Measurements from ENCODE around the gene METTL16. TPM values are rescaled to one million over a fixed set of nuclear protein-coding genes. Genes with fewer than 3 reads are reported as not detected.
A peak's percentile ranks its signal among the peaks of the same experiment; 100 is the strongest.
"Not testable (repeated sequence)": the region's sequence is repeated elsewhere in the genome, so short reads cannot be mapped to it uniquely, and the experiment has no call there.

METTL16 gene
- polyA plus RNA-seq, 3 donors = 33.8 to 38.2 (median 35.3) TPM

DNA sequence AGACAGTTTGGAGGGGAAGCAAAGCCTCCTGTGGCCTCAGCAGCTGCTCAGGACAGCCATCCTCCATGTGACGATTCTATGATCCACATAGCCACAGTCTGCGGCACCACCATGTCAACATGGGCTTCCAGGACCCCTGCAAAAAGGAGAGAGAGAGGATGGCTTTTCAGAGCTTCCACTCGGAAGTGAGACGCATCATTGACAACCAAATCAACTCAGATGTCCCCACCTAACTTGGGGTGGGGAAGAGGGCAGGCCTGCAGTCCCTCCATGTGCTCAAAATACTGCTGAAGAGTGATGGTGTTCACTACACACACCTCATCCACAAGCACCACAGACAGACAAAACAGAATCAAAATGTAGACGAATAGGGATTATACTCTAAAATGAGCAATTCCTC lies 5.9 kb upstream of the METTL16 start:
- no peak for DNase-seq (ENCODE audit: extremely low read depth in 1 of 11, low read depth in 9 of 11, low spot score in 4 of 11)

DNA sequence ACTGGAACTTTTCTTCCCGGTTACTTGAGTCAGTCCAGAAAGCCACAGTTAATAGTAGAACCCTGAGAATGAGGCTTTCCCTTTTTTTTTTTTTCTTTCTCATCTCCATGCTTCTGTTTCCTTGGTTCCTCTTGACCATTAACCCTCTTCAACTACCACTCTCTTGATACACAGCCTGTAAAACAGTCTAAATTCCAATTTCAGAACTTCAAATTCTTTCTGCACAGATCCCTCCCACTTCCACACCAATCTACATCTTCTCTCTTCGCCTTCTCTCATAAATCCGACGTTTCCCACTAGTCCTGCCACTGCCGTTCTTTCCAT lies 588 bp downstream of the METTL16 start:
- peak in 1 of 11 donors; percentile 10 for DNase-seq (ENCODE audit: extremely low read depth in 1 of 11, low read depth in 9 of 11, low spot score in 4 of 11)

DNA sequence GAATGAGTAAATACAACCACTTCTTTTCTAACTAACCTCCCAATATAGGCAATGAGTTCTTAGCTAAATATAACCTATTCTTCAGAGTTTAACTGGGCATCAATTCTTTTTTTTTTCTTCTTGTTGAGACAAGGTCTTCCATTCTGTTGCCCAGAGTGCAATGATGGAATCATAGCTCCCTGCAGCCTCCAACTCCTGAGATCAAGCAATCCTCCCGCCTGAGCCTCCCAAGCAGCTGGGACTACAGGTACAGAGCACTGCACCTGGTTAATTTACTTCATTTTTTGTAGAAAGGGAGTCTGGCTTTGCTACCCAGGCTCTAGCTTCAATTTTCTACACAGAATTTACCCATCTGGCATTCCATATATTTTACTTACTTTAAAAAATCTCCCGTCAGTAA lies 1.1 kb downstream of the METTL16 start:
- no peak for DNase-seq (ENCODE audit: extremely low read depth in 1 of 11, low read depth in 9 of 11, low spot score in 4 of 11)

DNA sequence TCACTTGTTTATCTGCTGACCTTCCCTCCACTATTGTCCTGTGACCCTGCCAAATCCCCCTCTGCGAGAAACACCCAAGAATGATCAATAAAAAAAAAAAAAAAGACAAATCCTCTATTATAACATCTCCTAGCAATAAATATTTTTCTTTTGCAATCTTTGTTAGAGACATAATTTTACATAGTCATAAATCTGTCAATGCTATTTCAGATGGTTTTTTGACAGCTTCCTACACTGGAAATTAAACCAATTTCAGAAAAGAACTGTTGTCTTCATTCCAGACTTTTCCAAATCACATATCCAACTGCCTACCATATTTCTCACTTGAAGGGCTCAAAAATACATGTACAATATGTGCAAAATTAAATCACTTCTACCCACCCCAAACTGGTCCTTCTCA lies 3.7 kb downstream of the METTL16 start:
- no peak for DNase-seq (ENCODE audit: extremely low read depth in 1 of 11, low read depth in 9 of 11, low spot score in 4 of 11)

DNA sequence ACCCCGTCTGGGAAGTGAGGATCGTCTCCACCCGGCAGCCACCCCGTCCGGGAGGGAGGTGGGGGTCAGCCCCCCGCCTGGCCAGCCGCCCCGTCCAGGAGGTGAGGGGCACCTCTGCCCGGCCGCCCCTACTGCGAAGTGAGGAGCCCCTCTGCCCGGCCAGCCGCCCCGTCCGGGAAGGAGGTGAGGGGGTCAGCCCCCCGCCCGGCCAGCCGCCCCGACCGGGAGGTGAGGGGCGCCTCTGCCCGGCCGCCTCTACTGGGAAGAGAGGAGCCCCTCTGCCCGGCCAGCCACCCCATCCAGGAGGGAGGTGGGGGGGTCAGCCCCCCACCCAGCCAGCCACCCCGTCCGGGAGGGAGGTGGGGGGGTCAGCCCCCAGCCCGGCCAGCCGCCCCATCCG lies 4.7 kb downstream of the METTL16 start:
- DNase-seq (ENCODE audit: extremely low read depth in 1 of 11, low read depth in 9 of 11, low spot score in 4 of 11) = not testable (repeated sequence)

DNA sequence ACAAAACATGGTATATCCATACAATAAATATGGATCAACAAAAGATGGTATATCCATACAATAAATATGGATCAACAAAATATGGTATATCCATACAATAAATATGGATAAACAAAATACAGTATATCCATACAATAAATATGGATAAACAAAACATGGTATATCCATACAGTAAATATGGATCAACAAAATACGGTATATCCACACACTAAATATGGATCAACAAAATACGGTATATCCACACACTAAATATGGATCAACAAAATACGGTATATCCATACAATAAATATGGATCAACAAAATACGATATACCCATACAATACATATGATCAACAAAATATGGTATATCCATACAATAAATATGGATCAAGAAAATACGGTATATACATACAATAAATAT lies 8.1 kb downstream of the METTL16 start:
- DNase-seq (ENCODE audit: extremely low read depth in 1 of 11, low read depth in 9 of 11, low spot score in 4 of 11) = no peak

DNA sequence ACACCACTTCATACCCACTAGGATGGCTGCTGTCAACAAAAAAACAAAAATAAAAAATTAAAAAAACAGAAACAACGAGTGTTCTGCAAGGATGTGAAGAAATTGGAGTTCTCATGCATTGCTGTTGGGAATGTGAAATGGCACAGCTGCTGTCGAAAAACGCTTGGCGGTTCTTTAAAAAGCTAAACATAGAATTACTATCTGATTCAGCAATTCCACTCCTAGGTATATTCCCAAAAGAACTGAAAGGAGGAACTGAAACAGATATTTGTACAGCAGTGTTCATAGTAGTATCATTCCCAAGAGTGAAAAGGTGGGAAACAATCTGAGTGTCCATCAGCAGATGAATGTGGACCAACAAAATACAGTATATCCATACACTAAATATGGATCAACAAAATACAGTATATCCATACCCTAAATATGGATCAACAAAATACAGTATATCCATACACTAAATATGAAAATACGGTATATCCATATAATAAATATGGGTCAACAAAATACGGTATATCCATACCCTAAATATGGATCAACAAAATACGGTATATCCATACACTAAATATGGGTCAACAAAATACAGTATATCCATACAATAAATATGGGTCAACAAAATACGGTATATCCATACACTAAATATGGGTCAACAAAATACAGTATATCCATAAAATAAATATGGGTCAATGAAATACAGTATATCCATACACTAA lies 8.7 kb downstream of the METTL16 start:
- no peak for DNase-seq (ENCODE audit: extremely low read depth in 1 of 11, low read depth in 9 of 11, low spot score in 4 of 11)

DNA sequence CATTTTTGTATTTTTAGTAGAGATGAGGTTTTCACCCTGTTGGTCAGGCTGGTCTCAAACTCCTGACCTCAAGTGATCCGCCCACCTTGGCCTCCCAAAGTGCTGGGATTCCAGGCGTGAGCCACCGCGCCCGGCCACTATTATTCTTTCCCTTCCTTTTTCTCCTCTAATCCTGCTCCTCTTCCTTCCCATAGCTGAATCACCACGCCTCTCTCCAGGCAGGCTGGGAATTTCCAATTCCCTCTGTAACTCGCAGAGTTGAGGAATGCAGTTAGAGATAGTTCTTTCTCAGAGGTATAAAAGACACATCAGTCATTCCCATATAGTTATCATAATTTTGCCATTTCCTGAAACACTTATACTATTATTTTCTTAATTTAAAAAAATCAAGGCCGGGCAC lies 11.2 kb downstream of the METTL16 start:
- no peak for DNase-seq (ENCODE audit: extremely low read depth in 1 of 11, low read depth in 9 of 11, low spot score in 4 of 11)

DNA sequence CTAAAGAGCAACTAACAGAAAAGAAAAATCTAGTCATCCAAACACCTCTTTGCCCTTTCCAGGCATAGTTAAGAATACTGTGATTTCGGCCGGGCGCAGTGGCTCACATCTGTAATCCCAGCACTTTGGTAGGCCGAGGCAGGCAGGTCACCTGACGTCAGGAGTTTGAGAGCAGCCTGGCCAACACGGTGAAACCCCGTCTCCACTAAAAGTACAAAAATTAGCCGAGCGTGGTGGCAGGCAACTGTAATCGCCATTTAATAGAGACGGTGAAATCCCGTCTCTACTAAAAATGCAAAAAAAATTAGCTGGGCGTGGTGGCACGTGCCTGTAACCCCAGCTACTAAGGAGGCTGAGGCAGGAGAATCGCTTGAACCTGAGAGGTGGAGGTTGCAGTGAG lies 22.4 kb downstream of the METTL16 start:
- not testable (repeated sequence) for DNase-seq (ENCODE audit: extremely low read depth in 1 of 11, low read depth in 9 of 11, low spot score in 4 of 11)

DNA sequence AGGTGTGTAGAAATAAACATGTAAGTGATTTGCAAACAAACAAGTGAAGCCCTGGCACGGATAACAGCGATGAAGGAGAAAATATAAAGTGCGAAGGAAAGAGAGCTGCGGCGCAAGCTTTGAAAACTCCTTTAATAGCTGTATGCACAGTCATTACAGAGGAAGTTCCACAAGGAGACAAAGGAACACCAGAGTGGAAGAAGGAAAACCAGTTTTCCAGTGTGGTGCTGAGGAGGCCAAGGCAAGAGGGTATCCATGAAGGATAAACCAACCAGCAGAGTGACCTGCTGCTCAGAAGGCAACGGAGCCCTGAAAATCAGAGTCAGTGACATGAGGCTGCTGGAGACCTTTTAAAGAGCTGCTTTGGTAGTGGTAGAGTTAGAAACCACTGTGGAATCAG lies 24.4 kb downstream of the METTL16 start:
- DNase-seq (ENCODE audit: extremely low read depth in 1 of 11, low read depth in 9 of 11, low spot score in 4 of 11) = no peak

DNA sequence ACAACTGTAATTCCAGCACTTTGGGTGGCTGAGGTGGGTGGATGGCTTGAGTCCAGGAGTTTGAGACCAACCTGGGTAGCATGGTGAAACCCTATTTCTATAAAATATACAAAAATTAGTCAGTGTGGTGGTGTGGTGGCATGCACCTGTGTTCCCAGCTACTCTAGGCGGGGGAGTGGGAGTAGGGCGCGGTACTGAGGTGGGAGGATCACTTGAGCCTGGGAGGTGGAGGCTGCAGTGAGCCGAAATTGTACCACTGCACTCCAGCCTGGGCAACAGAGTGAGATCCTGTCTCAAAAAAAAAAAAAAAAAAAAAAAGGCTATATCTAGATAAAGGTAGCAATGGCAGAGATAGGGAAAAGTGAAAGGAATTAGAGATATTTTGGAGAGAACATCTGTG lies 25.0 kb downstream of the METTL16 start:
- DNase-seq (ENCODE audit: extremely low read depth in 1 of 11, low read depth in 9 of 11, low spot score in 4 of 11) = not testable (repeated sequence)

DNA sequence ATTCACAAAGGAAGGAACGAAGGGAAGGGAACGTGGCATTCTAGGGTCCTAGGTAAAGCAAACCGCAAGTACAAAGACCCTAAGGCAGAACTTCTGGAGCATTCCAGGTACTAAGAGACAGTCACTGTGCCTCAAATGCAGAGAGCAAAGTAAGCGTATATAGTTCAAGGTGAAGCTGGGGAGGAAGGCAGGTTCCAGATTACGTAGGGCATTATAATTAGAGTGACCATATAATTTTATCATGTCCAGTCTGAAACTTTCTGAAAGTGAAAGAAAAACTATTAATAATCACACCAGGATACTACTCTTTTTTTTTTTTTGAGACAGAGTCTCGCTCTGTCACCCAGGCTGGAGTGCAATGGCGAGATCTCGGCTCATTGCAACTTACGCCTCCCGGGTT lies 25.7 kb downstream of the METTL16 start:
- no peak for DNase-seq (ENCODE audit: extremely low read depth in 1 of 11, low read depth in 9 of 11, low spot score in 4 of 11)

DNA sequence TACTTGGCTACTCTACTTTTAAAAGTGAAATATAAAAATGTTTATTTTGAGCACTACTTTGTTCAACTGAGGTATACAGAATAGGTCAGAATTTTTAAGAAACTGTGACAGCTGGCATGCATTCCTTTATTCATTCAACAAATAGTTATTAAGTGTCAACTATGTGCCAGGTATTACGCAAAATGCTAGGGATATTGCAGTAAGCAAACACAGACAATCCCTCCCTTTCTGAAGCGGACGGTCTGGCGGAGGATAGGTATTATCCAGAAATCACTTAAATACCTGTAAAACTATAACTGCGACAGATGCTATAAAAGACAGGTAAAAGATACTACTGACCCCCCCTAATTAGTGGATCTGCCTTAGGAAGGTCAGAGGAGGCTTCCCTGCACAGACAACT lies 26.1 kb downstream of the METTL16 start:
- DNase-seq (ENCODE audit: extremely low read depth in 1 of 11, low read depth in 9 of 11, low spot score in 4 of 11) = no peak

DNA sequence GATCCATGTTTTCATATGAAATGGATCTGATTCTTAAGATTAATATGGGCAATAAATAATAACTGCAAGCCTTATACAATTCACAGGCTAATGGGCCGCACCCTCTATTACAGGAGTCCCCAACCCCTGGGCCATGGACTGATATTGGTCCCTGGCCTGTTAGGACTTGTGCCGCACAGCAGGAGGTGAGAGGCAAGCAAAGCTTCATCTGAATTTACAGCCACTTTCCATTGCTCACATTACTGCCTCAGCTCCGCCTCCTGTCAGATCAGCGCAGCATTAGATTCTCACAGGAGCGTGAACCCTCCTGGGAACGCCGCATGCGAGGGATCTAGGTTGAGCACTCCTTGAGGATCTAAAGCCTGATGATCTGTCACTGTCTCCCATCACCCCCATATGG lies 26.8 kb downstream of the METTL16 start:
- no peak for DNase-seq (ENCODE audit: extremely low read depth in 1 of 11, low read depth in 9 of 11, low spot score in 4 of 11)

DNA sequence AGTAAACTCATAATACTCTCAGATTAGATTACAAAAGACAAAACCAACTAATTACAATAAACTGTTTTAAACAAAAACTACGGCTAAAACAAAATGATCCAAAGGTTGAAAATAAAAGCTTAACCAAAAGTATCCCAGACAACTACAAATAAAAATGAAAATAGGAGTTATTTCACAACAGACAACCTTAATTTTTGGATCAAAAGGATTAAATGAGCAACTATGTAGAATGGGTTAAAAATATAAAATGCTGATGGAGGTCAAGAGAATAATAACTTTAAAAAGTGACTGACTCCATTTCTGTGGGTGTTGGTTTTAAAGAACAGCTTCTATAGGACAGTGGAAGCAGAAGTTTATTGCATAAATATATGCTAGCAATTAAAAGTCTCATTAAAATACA lies 28.6 kb downstream of the METTL16 start:
- DNase-seq (ENCODE audit: extremely low read depth in 1 of 11, low read depth in 9 of 11, low spot score in 4 of 11) = no peak

DNA sequence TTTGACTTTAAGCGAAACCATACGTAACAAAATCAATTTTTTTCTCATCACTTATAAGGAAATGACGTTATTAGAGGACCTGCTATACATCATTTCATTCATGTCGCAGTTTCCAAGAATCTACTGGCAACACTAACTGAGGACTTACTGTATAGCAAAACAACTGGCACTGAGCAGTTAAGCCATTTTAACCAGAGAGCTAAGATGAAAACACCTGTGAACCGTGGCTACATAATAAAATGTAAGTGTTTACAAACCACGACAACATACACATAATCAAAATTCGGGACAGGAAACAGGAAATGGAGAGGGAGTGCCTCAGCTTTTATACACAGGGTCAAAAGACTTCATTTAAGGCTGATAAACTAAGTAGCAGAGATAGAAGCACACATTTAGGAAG lies 29.5 kb downstream of the METTL16 start:
- no peak for DNase-seq (ENCODE audit: extremely low read depth in 1 of 11, low read depth in 9 of 11, low spot score in 4 of 11)

DNA sequence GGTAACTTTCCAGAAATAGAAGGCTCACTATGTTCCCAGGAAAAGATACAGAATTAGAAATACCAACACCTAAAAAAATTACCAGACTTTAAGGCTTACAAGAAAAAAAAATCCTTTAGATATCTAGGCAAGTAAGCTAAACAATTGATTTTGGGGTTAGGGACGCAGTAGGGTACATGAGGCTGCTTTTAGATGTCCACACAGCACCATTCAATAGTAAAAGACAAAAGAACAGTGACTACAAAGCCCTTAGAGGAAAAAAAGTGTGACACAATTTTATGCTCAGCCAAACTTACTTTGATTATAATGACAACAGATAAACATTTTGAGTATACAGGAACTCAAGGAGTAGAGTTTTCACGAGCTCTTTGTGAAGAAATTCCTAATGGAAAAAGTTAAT lies 29.9 kb downstream of the METTL16 start:
- no peak for DNase-seq (ENCODE audit: extremely low read depth in 1 of 11, low read depth in 9 of 11, low spot score in 4 of 11)

DNA sequence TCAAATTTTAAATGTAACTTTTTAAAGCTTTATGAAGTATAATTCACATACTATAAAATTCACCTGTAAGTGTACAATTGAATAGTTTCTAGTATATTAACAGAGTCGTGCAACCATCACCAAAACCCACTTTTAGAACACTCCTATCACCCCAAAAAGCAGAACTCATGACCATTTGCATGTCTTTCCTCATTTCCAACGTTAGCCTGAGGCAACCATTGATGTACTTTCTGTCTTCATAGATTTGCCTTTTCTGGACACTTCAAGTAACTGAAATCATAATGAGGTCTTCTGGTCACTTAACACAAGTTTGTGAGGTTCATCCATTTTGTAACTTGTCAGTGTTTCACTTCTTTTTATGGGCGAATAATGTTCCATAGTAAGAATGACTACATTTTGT lies 33.2 kb downstream of the METTL16 start:
- no peak for DNase-seq (ENCODE audit: extremely low read depth in 1 of 11, low read depth in 9 of 11, low spot score in 4 of 11)

DNA sequence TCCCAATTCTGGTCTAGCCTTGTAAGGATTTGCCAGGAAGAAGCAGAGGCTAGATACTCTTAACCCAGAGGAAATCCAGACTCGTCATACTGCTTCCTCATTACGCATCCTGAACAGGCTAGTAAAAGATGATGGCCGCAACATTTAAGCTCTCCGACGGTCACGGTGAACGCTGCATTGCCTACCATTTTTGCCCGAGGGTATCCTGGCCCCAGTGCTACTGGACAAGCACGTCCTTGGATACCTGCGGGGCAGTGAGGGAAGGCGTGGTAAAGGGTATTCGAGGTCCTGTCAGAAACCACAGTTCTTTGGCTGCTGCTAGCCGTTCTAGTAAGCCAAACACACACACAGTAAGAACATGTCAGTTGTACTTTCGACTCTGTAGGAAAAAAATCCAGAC lies 36.6 kb downstream of the METTL16 start:
- no peak for DNase-seq (ENCODE audit: extremely low read depth in 1 of 11, low read depth in 9 of 11, low spot score in 4 of 11)

DNA sequence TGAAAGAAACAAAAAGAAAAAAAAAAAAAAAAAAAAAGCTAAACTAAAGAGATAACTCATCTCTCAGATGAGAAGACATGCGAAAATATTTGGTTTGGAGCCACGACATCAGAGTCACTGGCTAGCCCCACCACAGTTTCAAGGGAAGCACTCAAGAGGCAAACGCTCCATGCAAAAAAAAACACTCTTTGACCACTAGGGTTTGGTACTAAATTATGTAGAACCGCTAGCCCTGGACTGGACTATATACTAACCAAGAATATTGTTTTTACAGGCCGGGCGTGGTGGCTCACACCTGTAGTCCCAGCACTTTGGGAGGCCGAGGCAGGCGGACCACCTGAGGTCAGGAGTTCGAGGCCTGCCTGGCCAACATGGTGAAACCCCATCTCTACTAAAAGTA lies 37.3 kb downstream of the METTL16 start:
- no peak for DNase-seq (ENCODE audit: extremely low read depth in 1 of 11, low read depth in 9 of 11, low spot score in 4 of 11)

DNA sequence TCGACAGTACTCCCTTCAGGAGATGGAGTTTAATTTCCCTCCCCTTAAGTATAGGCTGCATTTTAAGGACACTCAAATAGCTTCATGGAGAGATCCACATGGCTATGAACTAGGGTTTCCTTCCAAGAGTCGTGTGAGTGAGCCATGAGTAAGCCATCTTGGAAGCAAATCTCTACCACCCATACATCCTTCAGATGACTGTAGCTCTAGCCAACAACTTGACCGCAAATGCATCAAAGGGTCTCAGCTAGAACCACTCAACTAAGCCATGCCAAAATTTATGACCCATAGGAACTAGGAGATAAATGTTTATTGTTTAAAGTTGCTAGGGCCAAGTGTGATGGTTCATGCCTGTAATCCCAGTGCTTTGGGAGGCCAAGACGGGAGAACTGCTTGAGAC lies 43.4 kb downstream of the METTL16 start:
- no peak for DNase-seq (ENCODE audit: extremely low read depth in 1 of 11, low read depth in 9 of 11, low spot score in 4 of 11)

DNA sequence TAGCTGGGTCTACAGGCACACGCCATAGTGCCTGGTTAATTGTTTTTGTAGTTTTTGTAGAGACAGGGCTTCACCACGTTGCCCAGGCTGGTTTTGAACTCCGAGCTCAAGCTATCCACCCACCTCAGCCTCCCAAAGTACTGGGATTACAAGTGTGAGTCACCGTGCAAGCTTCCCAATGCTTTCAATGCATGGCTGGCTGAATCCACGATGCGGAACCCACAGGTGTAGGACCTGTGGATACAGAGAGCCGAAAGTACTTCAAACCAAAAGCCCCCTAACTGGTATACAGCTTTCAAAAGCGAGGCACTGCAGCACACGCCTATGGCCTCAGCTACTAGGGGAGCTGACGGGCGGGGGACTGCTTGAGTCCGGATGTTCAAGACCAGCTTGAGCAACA lies 44.8 kb downstream of the METTL16 start:
- DNase-seq (ENCODE audit: extremely low read depth in 1 of 11, low read depth in 9 of 11, low spot score in 4 of 11) = no peak

Data from renal cortex interstitium (tissue), 11 donors.